GM21528 (cell line): ENCODE data around the gene LDB3.

Experiments used
- ATAC-seq: cut with Tn5 transposase; IDR thresholded peaks from one replicate; pipeline ENCODE4 v1.9.1; 2021; ENCODE audit warnings: mild to moderate bottlenecking, moderate library complexity; ENCODE audit not compliant: unreplicated experiment, low FRiP score

The LDB3 gene

GRCh38 chr10:86650151-86650550, 18.2 kb upstream of the LDB3 start:
- no peak for ATAC-seq

GRCh38 chr10:86651021-86651471, 17.3 kb upstream of the LDB3 start:
- ATAC-seq: no peak

- ATAC-seq: no peak
Observed at GRCh38 chr10:86651631-86652331, 16.5 kb upstream of the LDB3 start.

- ATAC-seq: no peak
Observed at GRCh38 chr10:86652361-86653202, 15.7 kb upstream of the LDB3 start.

GRCh38 chr10:86653379-86653778, 14.9 kb upstream of the LDB3 start:
- no peak for ATAC-seq

GRCh38 chr10:86653987-86654386, 14.3 kb upstream of the LDB3 start:
- no peak for ATAC-seq

- ATAC-seq: no peak
Observed at GRCh38 chr10:86654411-86655172, 13.7 kb upstream of the LDB3 start, which contains the start of gene OPN4. TSS of gene OPN4 (plus strand) at chr10:86654547. CDS start at chr10:86654784, 237 bp downstream.

- no peak for ATAC-seq
Observed at GRCh38 chr10:86655173-86655540, 13.2 kb upstream of the LDB3 start.

GRCh38 chr10:86655596-86655995, 12.7 kb upstream of the LDB3 start:
- ATAC-seq: no peak

- ATAC-seq: no peak
Observed at GRCh38 chr10:86657011-86657395, 11.3 kb upstream of the LDB3 start.

GRCh38 chr10:86657396-86658011, 10.8 kb upstream of the LDB3 start:
- ATAC-seq: no peak

GRCh38 chr10:86658261-86658741, 10.0 kb upstream of the LDB3 start:
- no peak for ATAC-seq

- ATAC-seq: no peak
Observed at GRCh38 chr10:86658751-86659150, 9.6 kb upstream of the LDB3 start.

GRCh38 chr10:86659161-86659691, 9.1 kb upstream of the LDB3 start:
- ATAC-seq: no peak

- no peak for ATAC-seq
Observed at GRCh38 chr10:86659721-86660453, 8.4 kb upstream of the LDB3 start.

- ATAC-seq: no peak
Observed at GRCh38 chr10:86661161-86662025, 6.9 kb upstream of the LDB3 start.

GRCh38 chr10:86662186-86663045, 5.9 kb upstream of the LDB3 start:
- no peak for ATAC-seq

- no peak for ATAC-seq
Observed at GRCh38 chr10:86663046-86663345, 5.3 kb upstream of the LDB3 start.
